HG03097 (cell line): ENCODE data around the gene KDM4F.
"Not testable (repeated sequence)": the region's sequence is repeated elsewhere in the genome, so short reads cannot be mapped to it uniquely, and the experiment has no call there.

ENCODE experiments used
- ATAC-seq: cut with Tn5 transposase; IDR thresholded peaks from one replicate; pipeline ENCODE4 v1.9.1; 2021; ENCODE audit not compliant: unreplicated experiment, low FRiP score

The KDM4F gene

GRCh38 chr11:95049122-95049521, at the start of gene KDM4F:
TSS of gene KDM4F (plus strand) at chr11:95049422.
- ATAC-seq = not testable (repeated sequence)

GRCh38 chr11:95003716-95004115, 45.5 kb upstream of the KDM4F start:
- no peak for ATAC-seq

GRCh38 chr11:95005642-95006041, 43.6 kb upstream of the KDM4F start:
- ATAC-seq = no peak

- ATAC-seq = no peak
Measured at GRCh38 chr11:95011376-95011775, 37.8 kb upstream of the KDM4F start.

- ATAC-seq = no peak
Measured at GRCh38 chr11:95014184-95014821, 34.9 kb upstream of the KDM4F start.

- ATAC-seq = no peak
Measured at GRCh38 chr11:95016139-95016538, 33.1 kb upstream of the KDM4F start.

- not testable (repeated sequence) for ATAC-seq
Measured at GRCh38 chr11:95021468-95021867, 27.8 kb upstream of the KDM4F start.

- ATAC-seq = no peak
Measured at GRCh38 chr11:95024958-95025357, 24.3 kb upstream of the KDM4F start, which contains the start of gene KDM4E. TSS of gene KDM4E (plus strand) at chr11:95025258. CDS start at chr11:95025558, 300 bp downstream.

- not testable (repeated sequence) for ATAC-seq
Measured at GRCh38 chr11:95025594-95025993, 23.6 kb upstream of the KDM4F start.

- ATAC-seq = no peak
Measured at GRCh38 chr11:95028357-95028756, 20.9 kb upstream of the KDM4F start.

- ATAC-seq = no peak
Measured at GRCh38 chr11:95033051-95033450, 16.2 kb upstream of the KDM4F start.

- no peak for ATAC-seq
Measured at GRCh38 chr11:95035316-95035715, 13.9 kb upstream of the KDM4F start.

GRCh38 chr11:95037356-95038035, 11.7 kb upstream of the KDM4F start:
- not testable (repeated sequence) for ATAC-seq

GRCh38 chr11:95042239-95042638, 7.0 kb upstream of the KDM4F start:
- no peak for ATAC-seq

- no peak for ATAC-seq
Measured at GRCh38 chr11:95042906-95043305, 6.3 kb upstream of the KDM4F start.

GRCh38 chr11:95044010-95044409, 5.2 kb upstream of the KDM4F start:
- no peak for ATAC-seq

- no peak for ATAC-seq
Measured at GRCh38 chr11:95045812-95046211, 3.4 kb upstream of the KDM4F start.

GRCh38 chr11:95050595-95051202, 1.5 kb downstream of the KDM4F start:
- no peak for ATAC-seq

GRCh38 chr11:95054356-95054755, 5.1 kb downstream of the KDM4F start:
- ATAC-seq = no peak

GRCh38 chr11:95055283-95055897, 6.2 kb downstream of the KDM4F start:
- peak; percentile 74 for ATAC-seq

- ATAC-seq = no peak
Measured at GRCh38 chr11:95057959-95058358, 8.7 kb downstream of the KDM4F start.
